GM12878 (cell line): ENCODE results near the gene HSD11B1. TPM values are rescaled to one million over a fixed set of nuclear protein-coding genes. Genes with fewer than 3 reads are reported as not detected.

ENCODE experiments used
- BCL3 ChIP-seq: IDR thresholded peaks from 2 replicates; pipeline ENCODE4 v1.6.1; 2011; ENCODE audit warnings: borderline replicate concordance, low read depth, mild to moderate bottlenecking, moderate library complexity, low read length; ENCODE audit not compliant: insufficient read depth, poor library complexity, severe bottlenecking
- BRCA1 ChIP-seq: IDR thresholded peaks from 2 replicates; pipeline ENCODE4 v1.6.1; 2011; ENCODE audit warnings: low read depth, low read length, improper control_type of control experiment
- CBFB ChIP-seq: IDR thresholded peaks from 2 replicates; pipeline ENCODE4 v1.6.1; 2016; ENCODE audit warnings: antibody characterized with exemption, low read depth
- DPF2 ChIP-seq: fragments of 450-650 bp; IDR thresholded peaks from 2 replicates; pipeline ENCODE4 v1.6.1; 2017; ENCODE audit warnings: mild to moderate bottlenecking
- FOXK2 ChIP-seq: fragments of 450-650 bp; IDR thresholded peaks from 2 replicates; pipeline ENCODE4 v1.6.1; 2017; ENCODE audit warnings: mild to moderate bottlenecking, moderate library complexity
- HCFC1 ChIP-seq: fragments of 150-350 bp; IDR thresholded peaks from 2 replicates; pipeline ENCODE4 v1.6.1; 2014; ENCODE audit warnings: low read length
- IRF3 ChIP-seq: fragments of 450-650 bp; IDR thresholded peaks from 2 replicates; pipeline ENCODE4 v1.6.1; 2014; ENCODE audit warnings: mild to moderate bottlenecking
- KAT2A ChIP-seq: conservative IDR thresholded peaks from 2 replicates; pipeline ENCODE4 v1.6.1; 2011; ENCODE audit warnings: low read depth, low read length; ENCODE audit not compliant: control insufficient read depth
- MEF2A ChIP-seq: IDR thresholded peaks from 2 replicates; pipeline ENCODE4 v1.6.1; 2011; ENCODE audit warnings: low read depth, mild to moderate bottlenecking, low read length, moderate library complexity; ENCODE audit not compliant: insufficient read depth
- MYC ChIP-seq: IDR thresholded peaks from 2 replicates; pipeline ENCODE4 v1.6.1; 2011; ENCODE audit warnings: mild to moderate bottlenecking, low read length, moderate library complexity, inconsistent platforms; ENCODE audit not compliant: insufficient read depth, insufficient replicate concordance, insufficient read length, severe bottlenecking
- NFYB ChIP-seq: IDR thresholded peaks from 2 replicates; pipeline ENCODE4 v1.6.1; 2011; ENCODE audit warnings: low read depth, mild to moderate bottlenecking, low read length, improper control_type of control experiment, moderate library complexity; ENCODE audit not compliant: insufficient read depth
- PAX5 ChIP-seq: IDR thresholded peaks from 2 replicates; pipeline ENCODE4 v1.6.1; 2011; ENCODE audit warnings: low read depth, low read length, borderline replicate concordance
- POLR2A ChIP-seq: IDR thresholded peaks from 2 replicates; pipeline ENCODE4 v1.6.1; 2011; ENCODE audit warnings: low read depth, mild to moderate bottlenecking, low read length
- RB1 ChIP-seq: fragments of 450-650 bp; formaldehyde crosslinking; IDR thresholded peaks from 2 replicates; pipeline ENCODE4 v1.6.1; 2017; ENCODE audit warnings: mild to moderate bottlenecking, borderline replicate concordance
- SP1 ChIP-seq: IDR thresholded peaks from one replicate; pipeline ENCODE4 v1.6.1; 2011; ENCODE audit warnings: low read depth, low read length
- STAT1 ChIP-seq: fragments of 450-650 bp; conservative IDR thresholded peaks from 2 replicates; pipeline ENCODE4 v1.6.1; 2014; ENCODE audit warnings: antibody characterized with exemption, mild to moderate bottlenecking
- SUPT20H ChIP-seq: IDR thresholded peaks from 2 replicates; pipeline ENCODE4 v1.6.1; 2011; ENCODE audit warnings: low read depth, mild to moderate bottlenecking, low read length, moderate library complexity, borderline replicate concordance; ENCODE audit not compliant: control insufficient read depth
- WRNIP1 ChIP-seq: IDR thresholded peaks from 2 replicates; pipeline ENCODE4 v1.6.1; 2011; ENCODE audit warnings: low read depth, low read length, improper control_type of control experiment, borderline replicate concordance
- ZNF592 ChIP-seq: fragments of 450-650 bp; IDR thresholded peaks from 2 replicates; pipeline ENCODE4 v1.6.1; 2017; ENCODE audit warnings: mild to moderate bottlenecking, moderate library complexity
- ZNF687 ChIP-seq: fragments of 450-650 bp; IDR thresholded peaks from 2 replicates; pipeline ENCODE4 v1.6.1; 2017; ENCODE audit warnings: mild to moderate bottlenecking, moderate library complexity
- ZZZ3 ChIP-seq: IDR thresholded peaks from 2 replicates; pipeline ENCODE4 v1.6.1; 2011; ENCODE audit warnings: low read depth; ENCODE audit not compliant: control insufficient read depth, insufficient read length
- polyA plus RNA-seq, 11 experiments: library from polyadenylated mRNA; depleted of rRNA in 4 of 11; unstranded in 6 of 11; stranded (reverse) in 5 of 11; fragments of >200 nt; fragmentation: Nextera tagmentation in 4 of 11; fragmentation: Illumina TruSeq in 1 of 11; extraction: Ambion mirVana in 4 of 11; extraction: Trizol in 1 of 11; gene quantifications; 1 replicate in 1 of 11; 2 replicates in 10 of 11; pipeline versions ENCODE4 v1.2.1 to v1.2.3, GENCODE V29; 2011 to 2016; ENCODE audit warnings: inconsistent platforms in 2 of 11, missing spikeins in 2 of 11, low read depth in 1 of 11
- total RNA-seq, 4 experiments: library from RNA; depleted of rRNA in 3 of 4; stranded (reverse); fragments of >200 nt in 3 of 4; fragmentation: Illumina TruSeq in 1 of 4; extraction: Trizol in 1 of 4; gene quantifications; 2 replicates each; pipeline versions ENCODE4 v1.2.1 to v1.2.3, GENCODE V29; 2013 to 2021

The HSD11B1 gene
- total and polyA plus RNA-seq, 10 of the 15 experiments (the other 5 are each of a cell fraction or from before 2014, with no cell fraction given): 0.04 to 0.27 (median 0.15) TPM; not detected in 7

- TF ChIP-seq STAT1 (no peak), ZZZ3 (no peak), BCL3 (peak; percentile 58), ZNF592 (no peak), CBFB (peak; percentile 31; the same call in 1 of the 2 replicates), NFYB (no peak), ZNF687 (no peak), SUPT20H (no peak), FOXK2 (no peak), RB1 (no peak), SP1 (no peak), PAX5 (peak; percentile 69; the same call in 1 of the 2 replicates), MYC (no peak), DPF2 (peak; percentile 94), POLR2A (no peak), WRNIP1 (no peak), KAT2A (no peak), MEF2A (peak; percentile 81), IRF3 (no peak), HCFC1 (no peak), BRCA1 (no peak)
Observed at GRCh38 chr1:209751627-209752231, 47.1 kb downstream of the HSD11B1 start (continued).
